Measurements from ENCODE around the gene WDR26.
"Not testable (repeated sequence)": the region's sequence is repeated elsewhere in the genome, so short reads cannot be mapped to it uniquely, and the experiment has no call there.

Gene WDR26

GRCh38 chr1:224353975-224354925 lies 80.3 kb downstream of the WDR26 start:
- TF ChIP-seq CTCF (IDR thresholded peaks at IDR 0.05; ENCODE audit: low read depth, low read length, missing control alignments), result no peak
- DNase-seq (ENCODE audit: low read depth), result no peak
- no peak overlapping the region for H3K4me3 ChIP-seq (ENCODE audit: low read depth, low read length)

- H3K4me3 ChIP-seq (ENCODE audit: low read depth, low read length); DNase-seq (ENCODE audit: low read depth): not testable (repeated sequence)
Measured at GRCh38 chr1:224352436-224353085, 82.0 kb downstream of the WDR26 start.

- H3K4me3 ChIP-seq (ENCODE audit: low read depth, low read length); DNase-seq (ENCODE audit: low read depth): not testable (repeated sequence)
Measured at GRCh38 chr1:224349716-224350115, 84.9 kb downstream of the WDR26 start.

- DNase-seq (ENCODE audit: low read depth), result no peak
- no peak for TF ChIP-seq CTCF (IDR thresholded peaks at IDR 0.05; ENCODE audit: low read depth, low read length, missing control alignments)
- no peak overlapping the region for H3K4me3 ChIP-seq (ENCODE audit: low read depth, low read length)
Measured at GRCh38 chr1:224348137-224348536, 86.5 kb downstream of the WDR26 start.

- no peak for TF ChIP-seq CTCF (IDR thresholded peaks at IDR 0.05; ENCODE audit: low read depth, low read length, missing control alignments)
- no peak overlapping the region for H3K4me3 ChIP-seq (ENCODE audit: low read depth, low read length)
- DNase-seq (ENCODE audit: low read depth), result no peak
Measured at GRCh38 chr1:224343679-224344078, 90.9 kb downstream of the WDR26 start.

- peak overlapping the region; percentile 53 for H3K4me3 ChIP-seq (ENCODE audit: low read depth, low read length)
- DNase-seq (ENCODE audit: low read depth), result not testable (repeated sequence)
Measured at GRCh38 chr1:224340453-224341384, 93.9 kb downstream of the WDR26 start.

- TF ChIP-seq CTCF (IDR thresholded peaks at IDR 0.05; ENCODE audit: low read depth, low read length, missing control alignments), result no peak
- no peak for DNase-seq (ENCODE audit: low read depth)
- H3K4me3 ChIP-seq (ENCODE audit: low read depth, low read length), result no peak overlapping the region
Measured at GRCh38 chr1:224339442-224340033, 95.1 kb downstream of the WDR26 start.
